NCI-H2171 (cell line): ENCODE measurements around the gene CASZ1.
A peak's percentile ranks its signal among the peaks of the same experiment; 100 is the strongest.

Experiments used
- DNase-seq: peaks from one replicate; lab custom pipeline; 2025; lab: John Stamatoyannopoulos, UW

CASZ1 gene

DNA sequence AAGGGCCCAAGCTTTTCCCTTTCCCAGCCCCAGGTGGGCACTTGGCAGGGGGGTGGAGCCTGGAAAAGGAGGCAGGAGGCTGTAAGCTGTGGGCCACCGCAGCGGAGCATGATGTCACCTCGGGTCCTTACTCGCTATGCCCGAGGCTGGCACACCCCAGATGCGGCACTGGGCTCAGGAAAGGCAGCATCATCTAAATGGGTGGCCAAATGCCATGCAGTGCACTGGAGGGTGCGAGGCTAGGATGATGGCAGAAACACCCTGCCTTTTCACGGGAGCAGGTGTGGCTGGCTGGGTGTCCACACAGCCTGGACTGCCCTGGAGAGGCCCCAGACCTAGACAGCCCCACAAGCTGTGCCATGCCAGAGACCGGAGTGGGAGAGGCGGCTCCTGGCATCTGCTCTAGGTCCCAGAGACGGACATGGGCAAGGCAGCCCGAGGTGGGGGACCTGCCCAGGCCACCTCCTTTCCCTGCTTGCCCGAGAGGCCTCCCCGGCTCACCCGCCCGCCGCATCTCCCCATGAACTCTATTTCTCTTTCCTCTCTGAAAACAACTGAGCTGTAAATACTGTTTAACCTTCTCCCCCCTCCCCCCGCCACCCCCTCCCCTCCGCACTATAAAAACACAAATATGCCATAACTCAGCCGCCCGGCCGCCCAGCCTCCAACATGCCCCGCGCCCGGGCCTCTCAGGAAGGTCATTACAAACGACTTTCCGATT, 124.7 kb downstream of the CASZ1 start:
- DNase-seq, result no peak

GRCh38 chr1:10671090-10671489, 125.4 kb downstream of the CASZ1 start:
- no peak for DNase-seq

DNA sequence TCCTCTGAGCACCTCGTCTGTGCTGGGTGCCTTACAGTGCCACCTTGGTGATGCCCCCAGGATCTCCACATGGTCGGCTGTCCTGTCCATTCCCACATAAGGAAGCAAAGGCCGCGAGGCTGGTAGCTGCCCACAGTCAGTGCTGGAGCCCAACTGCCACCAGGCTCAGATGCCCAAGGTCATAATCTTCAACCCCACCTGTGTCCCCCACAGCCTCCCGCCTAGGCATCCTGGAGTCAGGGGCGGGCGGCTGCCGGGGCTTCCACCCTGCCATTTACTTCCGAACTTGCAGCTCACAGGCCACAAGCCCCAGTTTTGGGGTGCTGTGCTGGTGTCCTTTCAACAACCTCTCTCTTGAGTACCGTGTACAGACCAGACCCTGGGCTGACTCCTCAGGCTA, 126.3 kb downstream of the CASZ1 start:
- no peak for DNase-seq

- no peak for DNase-seq
These were observed 126.9 kb downstream of the CASZ1 start for GRCh38 chr1:10669570-10669969.

DNA sequence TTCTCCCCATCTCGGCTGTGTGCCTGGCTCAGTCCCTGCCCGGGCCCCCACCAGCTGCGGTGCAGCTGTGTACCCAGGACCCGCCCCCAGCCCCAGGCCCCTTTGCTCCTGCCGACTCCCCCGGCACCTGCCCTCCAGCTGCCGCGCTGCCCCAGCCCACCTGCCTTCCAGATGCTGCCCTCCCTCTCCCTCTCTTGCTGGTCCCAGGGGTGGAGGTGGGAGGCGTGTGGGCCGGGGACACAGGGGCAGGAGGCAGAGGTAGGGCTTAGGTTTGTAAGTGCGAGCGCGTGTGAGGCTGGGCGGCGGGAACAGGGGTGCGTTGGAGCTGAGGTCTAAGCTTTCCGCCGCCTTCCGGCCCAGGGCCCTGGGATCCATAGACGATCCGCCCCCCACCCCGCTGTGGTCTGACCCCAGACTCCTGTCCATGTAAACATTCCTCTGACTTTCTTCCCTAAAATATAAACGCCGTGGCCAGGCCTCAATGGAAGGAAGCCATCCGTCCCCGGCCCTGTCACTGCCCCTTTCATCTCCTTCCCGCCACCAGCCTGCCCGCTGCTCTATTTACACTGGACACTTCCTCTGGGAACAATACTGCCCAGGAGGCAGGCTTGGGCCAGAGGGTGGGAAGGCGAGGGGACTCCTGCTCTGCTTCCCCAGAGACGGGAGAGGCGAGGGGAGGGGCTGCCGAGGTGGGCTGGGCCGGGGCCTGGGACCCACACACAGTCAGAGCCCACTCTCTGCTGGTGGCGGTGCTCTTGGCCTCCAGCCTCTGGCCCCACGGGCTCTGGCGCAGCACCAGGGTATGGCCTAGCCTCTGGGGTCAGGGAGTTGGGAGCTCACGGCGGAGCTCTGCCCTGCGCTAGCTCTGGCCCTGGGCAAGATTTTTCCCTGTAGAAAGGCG, 128.3 kb downstream of the CASZ1 start:
- peak; percentile 82 for DNase-seq

- no peak for DNase-seq
These were observed 130.3 kb downstream of the CASZ1 start for GRCh38 chr1:10665930-10666850.

DNA sequence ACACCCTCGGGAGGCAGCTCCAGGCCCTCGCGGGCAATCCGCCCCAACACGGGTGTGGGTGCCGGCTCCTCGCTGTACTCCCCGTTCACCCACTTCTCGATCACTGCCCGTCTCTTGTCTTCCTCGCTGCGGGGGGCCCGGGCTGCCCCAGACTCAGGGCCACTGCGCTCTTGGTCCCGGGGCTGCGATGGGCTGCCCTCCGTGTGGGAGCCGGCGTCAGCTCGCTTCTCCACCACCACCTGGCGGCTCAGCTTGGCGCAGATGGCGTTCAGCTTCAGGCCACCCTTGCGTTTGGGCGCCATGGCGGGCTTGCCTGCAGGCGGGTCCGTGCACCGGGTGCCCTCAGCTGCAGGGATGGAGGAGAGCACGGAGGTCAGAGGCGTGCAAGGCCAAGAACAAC, 131.2 kb downstream of the CASZ1 start:
- no peak for DNase-seq

DNA sequence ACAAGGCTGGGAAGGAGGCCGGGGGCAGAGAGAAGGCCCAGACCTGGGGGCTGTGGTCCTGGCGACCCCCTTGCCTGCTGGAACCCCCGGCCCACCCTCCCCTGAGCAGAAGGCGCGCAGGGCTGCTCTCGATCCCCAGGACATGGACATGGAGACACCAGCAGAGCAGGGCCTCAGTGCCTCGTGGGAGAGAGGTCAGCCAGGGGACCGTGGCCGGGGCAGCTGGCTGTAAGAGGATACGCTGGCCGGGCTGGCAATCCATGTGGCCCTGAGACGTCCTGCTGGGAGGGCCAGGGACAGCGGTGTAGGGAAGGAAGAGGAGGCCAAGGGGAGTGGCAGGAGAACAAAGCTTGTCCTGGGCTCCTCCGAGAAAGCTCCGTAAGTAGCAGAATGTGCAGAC, 132.2 kb downstream of the CASZ1 start:
- no peak for DNase-seq

GRCh38 chr1:10663678-10664035, 132.8 kb downstream of the CASZ1 start:
- no peak for DNase-seq

DNA sequence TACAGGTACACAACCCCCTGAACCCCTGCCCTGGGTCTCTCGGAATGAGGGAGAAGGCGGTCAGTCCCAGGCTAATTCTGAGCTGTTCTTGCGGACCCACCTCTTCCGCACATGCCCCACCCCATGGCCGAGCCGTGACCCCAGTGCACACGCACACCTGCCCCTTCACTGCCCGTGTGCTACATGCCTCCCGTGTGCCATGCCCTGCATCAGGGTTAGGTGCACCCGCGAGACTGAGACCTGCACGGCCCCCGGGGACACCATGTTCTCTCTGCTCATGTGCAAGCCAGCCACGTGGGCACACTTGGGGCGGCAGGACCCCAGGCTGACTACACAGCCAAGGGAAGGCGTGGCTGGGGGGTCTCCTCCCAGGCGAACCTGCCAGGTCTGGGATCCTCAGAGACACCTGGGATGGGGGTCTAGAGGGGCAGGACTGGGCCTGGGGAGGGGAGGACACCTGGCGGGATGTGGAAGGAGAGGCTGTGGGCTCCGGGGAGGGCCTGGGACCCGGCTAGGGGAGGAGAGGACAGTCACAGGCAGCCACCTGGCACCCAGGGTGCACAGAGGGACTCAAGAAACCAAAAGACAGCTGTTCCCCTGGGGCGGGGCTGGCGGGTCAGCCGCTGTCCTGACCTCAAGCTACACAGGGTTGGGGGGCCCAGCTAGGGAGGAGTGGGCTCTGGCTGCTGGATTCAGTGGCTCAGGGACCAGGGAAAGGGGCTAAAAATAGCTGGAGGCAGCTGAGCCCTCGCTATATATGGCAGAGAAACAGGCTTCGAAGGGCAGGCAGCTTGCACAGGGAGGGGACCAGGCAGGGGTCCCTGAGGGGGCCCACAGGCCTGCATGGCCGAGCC, 133.4 kb downstream of the CASZ1 start:
- DNase-seq, result no peak

DNA sequence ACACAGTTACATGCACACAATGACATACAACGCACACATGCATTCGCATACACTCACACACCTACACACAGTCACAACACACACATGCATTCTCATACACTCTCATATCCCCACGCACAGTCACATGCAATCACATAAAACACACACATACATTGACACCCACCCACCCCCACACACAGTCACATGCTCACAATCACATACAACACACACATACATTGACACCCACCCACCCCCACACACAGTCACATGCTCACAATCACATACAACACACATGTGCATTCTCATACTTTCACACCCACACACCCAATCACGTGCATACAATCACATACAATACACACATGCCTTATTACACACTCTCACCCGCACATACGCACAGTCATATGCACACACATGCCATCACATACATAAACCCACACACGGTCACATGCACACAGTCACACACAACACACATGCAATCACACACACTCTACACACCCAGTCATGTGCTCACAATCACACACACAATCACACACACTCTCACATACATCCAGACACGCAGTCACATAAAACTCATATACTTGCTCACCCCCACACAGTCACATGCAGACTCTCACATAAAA, 134.3 kb downstream of the CASZ1 start:
- no peak for DNase-seq

GRCh38 chr1:10661453-10661852, 135.0 kb downstream of the CASZ1 start:
- DNase-seq, result no peak

DNA sequence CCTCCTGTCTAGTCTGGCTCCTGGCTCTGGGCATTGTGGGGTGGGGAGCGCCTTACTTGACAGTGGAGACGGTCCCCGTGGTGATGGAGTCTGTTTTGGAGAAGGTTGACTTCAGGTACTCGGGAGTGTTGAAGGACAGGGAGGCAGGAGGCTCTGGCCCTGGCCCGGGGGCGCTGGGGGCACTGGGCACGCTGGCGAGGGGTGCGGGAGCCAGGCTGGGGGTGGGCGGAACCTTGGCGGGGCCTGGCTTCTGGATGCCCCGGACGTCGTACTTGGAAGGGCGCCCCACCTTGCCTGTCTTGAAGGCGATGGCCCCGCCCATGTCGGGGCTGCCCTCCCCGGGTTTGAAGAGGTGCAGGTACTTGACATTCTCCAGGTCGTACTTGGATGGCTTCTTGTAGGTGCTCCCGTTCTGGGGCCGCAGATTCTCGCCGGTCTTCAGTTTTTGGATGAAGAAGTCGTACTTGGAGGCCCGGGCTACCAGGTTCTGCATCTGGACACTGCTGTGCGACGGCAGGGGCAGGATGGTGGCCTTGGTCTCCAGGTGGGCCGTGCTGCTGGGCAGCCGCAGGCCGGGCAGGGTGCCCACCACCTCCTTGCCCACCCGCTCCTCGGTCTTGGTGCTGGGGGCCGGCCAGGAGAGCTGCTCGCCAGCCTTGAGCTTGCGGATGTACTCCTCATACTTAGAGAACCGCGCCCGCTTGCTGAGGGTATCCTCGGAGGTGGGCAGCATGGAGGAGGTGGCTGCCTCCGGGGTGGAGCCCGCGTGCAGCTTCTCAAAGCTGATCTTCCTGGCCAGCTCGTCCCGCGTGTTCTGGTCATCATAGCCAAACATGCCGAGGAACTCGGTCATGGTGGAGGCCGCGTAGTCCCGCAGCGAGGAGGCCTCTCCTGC, 136.6 kb downstream of the CASZ1 start:
- DNase-seq, result no peak

GRCh38 chr1:10659218-10659617, 137.2 kb downstream of the CASZ1 start:
- no peak for DNase-seq

GRCh38 chr1:10658396-10659066, 137.9 kb downstream of the CASZ1 start:
- DNase-seq, result no peak

GRCh38 chr1:10657088-10657847, 139.2 kb downstream of the CASZ1 start:
- DNase-seq, result no peak

DNA sequence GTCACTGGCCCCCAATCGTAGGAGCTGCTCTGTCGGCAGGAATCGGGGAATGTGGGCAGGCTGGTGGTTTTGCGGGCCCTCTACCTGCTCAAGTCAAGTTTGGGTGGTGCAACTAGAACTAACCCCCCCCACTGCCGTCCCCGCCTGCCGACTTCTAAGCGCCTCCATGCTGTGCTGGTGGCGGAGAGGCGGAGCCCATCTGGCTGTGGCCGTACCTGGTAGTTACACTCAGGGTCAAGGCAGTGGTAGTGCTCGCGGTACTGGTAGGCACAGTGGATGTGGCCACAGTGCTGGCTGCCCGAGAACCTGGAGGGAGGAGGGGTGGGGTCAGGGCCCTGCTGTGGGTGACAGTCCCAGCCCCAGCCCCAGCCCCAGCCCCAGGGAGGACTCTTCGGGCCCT, 140.0 kb downstream of the CASZ1 start:
- no peak for DNase-seq

- no peak for DNase-seq
These were observed 141.4 kb downstream of the CASZ1 start for GRCh38 chr1:10655002-10655401.
